PC-9 (cell line): ENCODE results near the gene DOK5.

Experiments used
- EZH2 ChIP-seq: fragments of 200-600 bp; sonication (generic); IDR thresholded peaks from 2 replicates; pipeline ENCODE4 v1.8.0; 2017; ENCODE audit warnings: antibody characterized with exemption, low read depth
- TF ChIP-seq, protein P1 (sequence below): fragments of 200-600 bp; sonication (generic); conservative IDR thresholded peaks from 2 replicates; pipeline ENCODE4 v1.6.1; 2017; ENCODE audit warnings: mixed run types, antibody characterized with exemption, mild to moderate bottlenecking, moderate library complexity

DNA sequence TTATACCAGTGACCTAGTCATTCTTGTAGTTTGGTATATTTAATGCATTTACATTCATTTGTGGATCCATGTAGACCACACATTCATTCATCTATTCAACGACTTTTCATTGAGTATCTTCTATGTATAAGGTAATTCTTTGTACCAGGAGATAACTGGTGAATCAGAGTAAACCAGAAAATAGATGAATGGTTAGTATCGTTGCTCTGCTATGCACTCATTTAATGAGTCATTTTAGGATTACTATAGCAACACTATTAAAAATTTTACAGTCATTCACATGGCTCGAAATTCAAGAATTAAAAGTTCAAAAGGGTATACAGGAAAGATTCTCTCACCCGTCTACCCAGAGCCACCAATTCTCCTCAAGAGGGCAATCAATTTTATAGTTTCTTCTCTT, 26.8 kb downstream of the DOK5 start:
- TF ChIP-seq, protein P1, sequence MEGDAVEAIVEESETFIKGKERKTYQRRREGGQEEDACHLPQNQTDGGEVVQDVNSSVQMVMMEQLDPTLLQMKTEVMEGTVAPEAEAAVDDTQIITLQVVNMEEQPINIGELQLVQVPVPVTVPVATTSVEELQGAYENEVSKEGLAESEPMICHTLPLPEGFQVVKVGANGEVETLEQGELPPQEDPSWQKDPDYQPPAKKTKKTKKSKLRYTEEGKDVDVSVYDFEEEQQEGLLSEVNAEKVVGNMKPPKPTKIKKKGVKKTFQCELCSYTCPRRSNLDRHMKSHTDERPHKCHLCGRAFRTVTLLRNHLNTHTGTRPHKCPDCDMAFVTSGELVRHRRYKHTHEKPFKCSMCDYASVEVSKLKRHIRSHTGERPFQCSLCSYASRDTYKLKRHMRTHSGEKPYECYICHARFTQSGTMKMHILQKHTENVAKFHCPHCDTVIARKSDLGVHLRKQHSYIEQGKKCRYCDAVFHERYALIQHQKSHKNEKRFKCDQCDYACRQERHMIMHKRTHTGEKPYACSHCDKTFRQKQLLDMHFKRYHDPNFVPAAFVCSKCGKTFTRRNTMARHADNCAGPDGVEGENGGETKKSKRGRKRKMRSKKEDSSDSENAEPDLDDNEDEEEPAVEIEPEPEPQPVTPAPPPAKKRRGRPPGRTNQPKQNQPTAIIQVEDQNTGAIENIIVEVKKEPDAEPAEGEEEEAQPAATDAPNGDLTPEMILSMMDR = no peak
- TF ChIP-seq EZH2 = no peak
